GM04504 (cell line): ENCODE data around the gene SHC3.
A peak's percentile ranks its signal among the peaks of the same experiment; 100 is the strongest.

Source experiments
- DNase-seq: peaks from one replicate; pipeline ENCODE4 v3.0.0-alpha.2; 2012; ENCODE audit warnings: low read depth

The SHC3 gene

DNA sequence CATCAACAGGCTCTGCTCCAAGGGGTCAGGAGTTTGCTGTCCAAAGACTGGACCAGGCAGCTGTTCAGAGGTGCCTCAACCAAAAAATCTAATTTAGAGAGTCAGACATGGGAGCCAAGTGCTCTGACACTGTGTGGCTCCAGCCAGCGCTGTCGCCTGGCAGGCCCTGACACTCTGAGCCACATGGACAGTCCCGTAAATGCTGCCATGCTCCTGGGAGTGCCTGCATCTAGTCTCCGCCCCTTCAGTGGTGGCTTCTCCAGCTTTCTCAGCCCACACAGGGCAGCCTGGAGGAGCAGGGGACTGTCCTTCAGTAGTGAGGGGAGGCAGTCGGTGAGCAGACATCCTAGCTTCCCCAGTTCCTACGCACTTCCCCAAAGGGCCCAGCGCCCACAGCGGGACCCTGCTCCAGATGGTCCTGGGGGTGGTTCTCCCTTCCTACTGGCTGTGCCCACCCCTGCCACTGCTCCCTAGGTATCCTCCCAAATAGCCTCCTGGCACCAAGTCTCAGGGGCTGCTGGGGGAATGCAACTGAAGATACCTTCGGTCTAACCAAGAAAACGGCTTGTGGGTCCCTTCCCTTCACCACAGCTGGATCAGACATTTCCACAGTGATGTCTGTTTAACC is 72.3 kb downstream of the SHC3 start:
- no peak for DNase-seq

- no peak for DNase-seq
These were observed 73.8 kb downstream of the SHC3 start for GRCh38 chr9:89104821-89105220.

- no peak for DNase-seq
These were observed 81.4 kb downstream of the SHC3 start for GRCh38 chr9:89097219-89097618.

DNA sequence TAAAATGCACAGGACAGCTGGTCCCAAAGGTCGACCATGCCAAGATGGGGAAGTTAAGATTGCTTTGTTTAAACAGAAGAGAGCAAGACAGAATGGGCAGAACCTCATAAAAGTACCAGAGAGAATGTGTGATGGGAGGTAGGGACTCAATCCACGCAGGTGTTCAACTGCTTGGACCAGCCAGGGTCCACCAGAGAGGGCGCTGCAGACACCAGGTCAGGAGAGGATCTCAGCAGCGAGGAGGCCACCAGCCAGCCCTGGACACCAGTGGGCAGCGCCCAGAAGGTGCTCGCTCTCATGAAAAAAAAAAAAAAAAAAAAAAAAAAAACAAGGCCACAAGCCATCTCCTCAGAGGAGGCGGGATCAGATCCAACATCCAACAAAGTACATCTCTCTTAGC is 81.8 kb downstream of the SHC3 start:
- DNase-seq, result no peak

DNA sequence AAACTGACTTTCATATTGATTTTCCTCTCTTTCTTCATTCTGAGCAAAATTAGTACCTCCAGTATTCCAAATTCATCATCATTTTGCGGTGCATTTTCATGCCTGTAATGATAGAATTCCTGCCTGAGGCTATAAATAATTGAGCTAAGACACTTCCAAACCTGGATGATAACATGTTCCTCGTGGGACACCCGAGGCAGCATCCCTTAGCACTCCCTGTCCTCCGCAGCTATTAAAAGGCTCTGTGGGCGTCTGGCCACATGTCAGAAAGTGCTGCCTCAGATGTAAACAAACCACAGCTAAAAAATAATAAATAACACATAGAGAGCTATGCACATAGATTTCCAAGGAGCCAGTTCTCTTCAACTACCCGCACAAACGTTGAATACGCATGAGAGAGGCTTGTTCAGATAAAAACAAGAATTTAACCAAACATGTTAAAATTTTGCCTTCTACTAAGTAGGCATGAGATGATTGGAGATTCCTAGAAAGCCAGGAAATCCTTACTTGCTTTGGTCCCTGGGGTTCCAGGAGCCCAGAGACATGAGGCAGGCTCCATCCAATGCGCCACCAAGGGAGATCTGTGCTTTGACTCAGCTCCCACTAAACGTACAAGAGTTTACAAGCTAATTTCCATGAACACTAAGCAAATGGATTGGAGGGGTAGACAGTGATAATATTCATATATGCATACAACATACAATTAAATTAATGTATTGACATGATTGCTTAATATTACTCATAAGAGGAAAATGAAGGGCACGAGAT is 82.7 kb downstream of the SHC3 start:
- no peak for DNase-seq

GRCh38 chr9:89093201-89093975 is 85.2 kb downstream of the SHC3 start:
- no peak for DNase-seq

- no peak for DNase-seq
These were observed 89.4 kb downstream of the SHC3 start for GRCh38 chr9:89089176-89089575.

- no peak for DNase-seq
These were observed 95.0 kb downstream of the SHC3 start for GRCh38 chr9:89083626-89084025.

DNA sequence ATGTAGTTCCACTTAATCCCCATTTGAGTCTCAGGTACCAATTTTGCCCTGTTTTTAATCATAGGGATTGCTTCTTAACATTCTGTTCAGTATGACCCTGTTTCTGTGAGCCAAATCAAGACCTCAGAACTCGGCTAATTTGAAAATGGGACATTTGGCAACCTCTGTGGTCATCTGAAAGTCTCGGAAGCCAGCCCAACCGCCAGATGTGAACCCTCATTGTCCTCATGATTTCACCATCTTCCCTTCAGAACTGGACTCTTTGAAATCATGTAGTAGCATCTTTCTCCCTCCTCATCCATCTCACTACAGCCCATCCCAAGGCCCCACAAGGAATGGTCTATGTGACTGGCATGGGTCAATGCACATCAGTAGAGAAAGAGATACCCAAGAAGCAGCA is 98.4 kb downstream of the SHC3 start:
- DNase-seq, result peak; percentile 3

GRCh38 chr9:89079391-89079790 is 99.2 kb downstream of the SHC3 start:
- DNase-seq, result no peak

GRCh38 chr9:89078860-89079259 is 99.8 kb downstream of the SHC3 start:
- DNase-seq, result peak; percentile 4

- no peak for DNase-seq
These were observed 100.2 kb downstream of the SHC3 start for GRCh38 chr9:89078421-89078820.

DNA sequence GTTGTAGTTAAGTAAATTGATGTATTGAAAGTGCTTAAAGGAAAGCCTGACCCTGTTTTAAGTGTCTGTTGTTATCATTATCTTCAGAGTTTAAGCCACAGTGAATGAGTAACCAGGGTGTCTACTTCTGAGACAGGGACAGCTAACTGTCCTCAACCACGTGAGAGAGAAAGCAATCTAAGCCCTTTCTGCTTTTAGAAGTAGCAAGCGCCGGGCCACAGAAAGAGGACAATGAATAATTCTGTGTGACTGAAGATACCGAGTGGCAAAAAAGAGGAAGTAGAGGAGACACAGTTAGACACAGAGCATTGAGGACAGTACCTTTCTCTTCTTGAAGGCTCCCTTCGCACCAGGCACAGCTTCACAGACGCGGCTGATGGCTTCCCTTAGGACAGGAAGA is 101.1 kb downstream of the SHC3 start:
- no peak for DNase-seq

DNA sequence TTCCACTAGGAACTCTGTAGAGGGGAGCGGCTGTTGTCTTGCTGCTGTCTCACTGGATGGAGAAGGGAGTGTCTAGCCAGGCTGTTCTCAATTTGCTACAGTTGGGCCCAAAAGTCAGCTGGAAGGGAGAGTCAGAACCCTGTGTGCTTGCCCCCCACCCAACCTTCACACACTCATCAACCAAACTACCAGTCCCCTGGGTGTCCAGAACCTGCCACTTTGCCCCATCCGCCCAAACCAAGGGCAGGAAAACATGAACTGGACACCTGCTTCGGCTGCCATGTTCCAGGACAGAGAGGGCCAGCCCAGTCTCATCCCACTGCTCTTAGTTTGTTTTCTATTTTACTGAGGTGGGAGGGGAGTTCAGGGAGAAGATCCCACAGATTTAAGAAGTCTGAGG is 105.2 kb downstream of the SHC3 start:
- DNase-seq, result no peak

GRCh38 chr9:89071591-89071990 is 107.0 kb downstream of the SHC3 start:
- no peak for DNase-seq

DNA sequence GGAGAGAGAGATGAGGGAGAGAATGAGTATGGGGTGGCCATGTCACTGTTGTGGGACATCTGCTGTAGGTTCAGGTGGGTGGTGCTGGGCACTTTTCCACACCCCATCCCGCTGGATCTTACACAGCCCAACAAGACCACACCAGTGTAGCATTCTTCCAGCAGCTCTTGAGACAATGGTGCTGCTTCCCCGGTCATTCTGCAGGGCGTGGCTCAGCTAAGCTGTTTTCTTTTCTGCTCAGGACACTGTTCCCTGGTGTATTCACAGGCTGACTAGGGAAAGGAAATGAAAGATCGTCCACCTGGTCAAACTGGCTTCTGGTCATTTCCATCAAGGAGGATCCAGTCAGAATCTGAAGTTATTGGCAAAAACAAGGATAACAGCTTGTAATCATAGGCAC is 111.8 kb downstream of the SHC3 start:
- no peak for DNase-seq

GRCh38 chr9:89065921-89066320 is 112.7 kb downstream of the SHC3 start:
- no peak for DNase-seq

- no peak for DNase-seq
These were observed 117.8 kb downstream of the SHC3 start for GRCh38 chr9:89060790-89061189.

DNA sequence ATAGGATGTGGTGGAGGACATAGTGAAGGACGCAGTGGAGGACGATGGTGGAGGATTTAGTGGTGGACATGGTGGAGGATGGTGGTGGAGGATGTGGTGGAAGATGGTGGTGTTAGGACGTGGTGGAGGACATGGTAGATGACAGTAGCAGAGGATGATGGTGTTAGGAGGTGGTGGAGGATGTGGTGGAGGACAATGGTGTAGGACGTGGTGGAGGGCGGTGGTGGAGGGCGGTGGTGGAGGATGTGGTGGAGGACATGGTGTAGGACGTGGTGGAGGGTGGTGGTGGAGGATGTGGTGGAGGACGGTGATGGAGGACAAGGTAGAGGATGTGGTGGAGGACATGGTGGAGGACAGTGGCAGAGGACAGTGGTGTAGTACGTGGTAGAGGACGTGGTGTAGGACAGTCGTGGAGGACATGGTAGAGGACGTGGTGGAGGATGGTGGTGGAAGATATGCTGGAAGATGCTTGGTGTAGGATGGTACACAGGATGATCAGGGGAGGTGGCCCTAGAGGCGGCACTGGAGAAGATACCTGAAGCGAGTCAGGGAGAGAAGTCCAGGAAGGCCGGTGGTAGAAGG is 118.6 kb downstream of the SHC3 start:
- DNase-seq, result no peak

DNA sequence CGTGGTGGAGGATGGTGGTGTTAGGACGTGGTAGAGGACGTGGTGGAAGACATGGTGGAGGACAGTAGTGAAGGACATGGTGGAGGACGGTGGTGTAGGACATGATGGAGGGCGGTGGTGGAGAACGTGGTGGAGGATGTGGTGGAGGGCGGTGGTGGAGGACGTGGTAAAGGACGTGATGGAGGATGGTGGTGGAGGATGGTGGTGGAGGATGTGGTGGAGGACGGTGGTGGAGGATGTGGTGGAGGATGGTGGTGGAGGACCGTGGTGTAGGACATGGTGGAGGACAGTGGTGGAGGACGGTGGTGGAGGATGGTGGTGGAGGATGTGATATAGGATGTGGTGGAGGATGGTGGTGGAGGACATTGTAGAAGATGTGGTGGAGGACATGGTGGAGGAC is 119.7 kb downstream of the SHC3 start:
- DNase-seq, result no peak

DNA sequence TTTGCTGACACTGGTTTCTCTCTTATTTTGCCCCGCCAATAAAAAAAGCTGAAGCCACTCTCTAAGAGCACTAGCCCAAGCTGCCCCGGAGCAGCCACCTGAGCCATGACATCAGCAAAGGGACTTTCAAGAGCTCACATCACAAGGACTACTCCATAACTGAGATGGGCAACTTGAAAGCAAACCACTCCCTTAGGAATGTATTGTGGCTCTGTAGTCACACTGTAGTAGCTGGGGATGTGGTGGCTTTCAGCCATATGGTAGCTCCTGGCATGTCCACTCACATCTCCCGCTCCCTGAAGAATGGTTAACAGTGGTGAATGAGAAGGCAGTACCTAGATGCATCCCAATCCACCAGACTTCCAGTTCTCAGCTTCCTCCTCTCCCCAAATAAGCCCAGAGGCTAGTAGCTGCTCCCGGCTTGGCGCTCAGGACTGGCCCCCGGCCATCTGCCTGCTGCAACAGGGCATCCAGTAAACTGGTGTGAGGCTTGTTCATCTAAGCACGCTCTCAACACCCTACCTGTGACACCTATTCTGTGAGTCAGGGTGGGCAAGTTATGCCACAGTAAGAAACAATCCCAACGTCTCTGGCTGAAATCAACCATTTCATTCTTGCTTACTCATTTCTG is 123.6 kb downstream of the SHC3 start:
- no peak for DNase-seq

DNA sequence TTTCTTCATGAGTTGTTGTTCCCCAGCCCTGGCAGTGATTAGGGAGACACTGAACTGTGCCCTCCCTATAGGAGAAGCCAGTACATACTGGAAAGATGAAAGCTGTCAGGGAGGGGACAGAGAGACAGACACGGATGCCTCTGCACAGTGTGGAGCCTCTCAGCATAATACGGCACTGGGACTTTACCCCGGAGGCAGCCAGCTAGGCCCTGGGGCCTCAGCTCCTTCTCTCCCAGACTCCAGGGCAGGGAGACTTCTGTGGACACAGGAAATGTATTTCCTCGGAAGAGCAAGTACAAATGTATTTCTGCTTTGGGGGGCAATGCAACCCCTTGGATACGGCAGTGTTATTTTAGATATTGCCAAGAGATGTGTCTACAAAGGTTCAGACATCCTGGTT is 125.3 kb downstream of the SHC3 start:
- no peak for DNase-seq
